Endometrium (tissue), 2 donors: ENCODE results near the gene PSRC1.

ENCODE experiments used
- FAIRE-seq: peaks from 2 replicates; lab custom pipeline; 2012; peaks lifted over from hg19 to GRCh38; lab: Jason Lieb, UNC
- donor health status: control.
- donor health status: control.

The PSRC1 gene

DNA sequence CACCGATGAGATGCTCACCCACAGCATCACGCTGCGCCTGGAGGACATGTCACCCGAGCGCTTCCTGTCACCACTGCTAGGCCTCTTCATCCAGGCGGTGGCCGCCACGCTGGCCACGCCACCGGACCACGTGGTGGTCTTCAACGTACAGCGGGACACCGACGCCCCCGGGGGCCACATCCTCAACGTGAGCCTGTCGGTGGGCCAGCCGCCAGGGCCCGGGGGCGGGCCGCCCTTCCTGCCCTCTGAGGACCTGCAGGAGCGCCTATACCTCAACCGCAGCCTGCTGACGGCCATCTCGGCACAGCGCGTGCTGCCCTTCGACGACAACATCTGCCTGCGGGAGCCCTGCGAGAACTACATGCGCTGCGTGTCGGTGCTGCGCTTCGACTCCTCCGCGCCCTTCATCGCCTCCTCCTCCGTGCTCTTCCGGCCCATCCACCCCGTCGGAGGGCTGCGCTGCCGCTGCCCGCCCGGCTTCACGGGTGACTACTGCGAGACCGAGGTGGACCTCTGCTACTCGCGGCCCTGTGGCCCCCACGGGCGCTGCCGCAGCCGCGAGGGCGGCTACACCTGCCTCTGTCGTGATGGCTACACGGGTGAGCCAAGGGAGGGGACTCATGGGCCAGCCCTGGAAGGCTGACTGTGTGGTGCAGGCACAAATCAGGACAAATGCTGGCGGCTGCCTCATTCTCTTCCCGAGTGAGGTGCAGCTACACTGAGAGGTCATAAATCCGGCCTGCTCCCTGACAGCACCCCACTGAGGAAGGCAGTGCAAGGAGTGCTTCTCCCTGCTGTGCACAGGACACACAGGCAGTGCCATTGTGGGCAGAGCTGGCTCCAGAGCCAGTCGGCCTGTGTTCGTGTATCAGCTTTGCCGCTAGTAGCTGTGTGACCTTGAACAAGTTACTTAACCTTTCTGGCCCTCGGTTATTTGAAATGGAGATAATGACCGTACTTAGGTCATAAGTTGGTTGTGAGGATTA lies 24.2 kb downstream of the PSRC1 start:
- FAIRE-seq = no peak

GRCh38 chr1:109257682-109258421 lies 25.1 kb downstream of the PSRC1 start:
- no peak for FAIRE-seq

DNA sequence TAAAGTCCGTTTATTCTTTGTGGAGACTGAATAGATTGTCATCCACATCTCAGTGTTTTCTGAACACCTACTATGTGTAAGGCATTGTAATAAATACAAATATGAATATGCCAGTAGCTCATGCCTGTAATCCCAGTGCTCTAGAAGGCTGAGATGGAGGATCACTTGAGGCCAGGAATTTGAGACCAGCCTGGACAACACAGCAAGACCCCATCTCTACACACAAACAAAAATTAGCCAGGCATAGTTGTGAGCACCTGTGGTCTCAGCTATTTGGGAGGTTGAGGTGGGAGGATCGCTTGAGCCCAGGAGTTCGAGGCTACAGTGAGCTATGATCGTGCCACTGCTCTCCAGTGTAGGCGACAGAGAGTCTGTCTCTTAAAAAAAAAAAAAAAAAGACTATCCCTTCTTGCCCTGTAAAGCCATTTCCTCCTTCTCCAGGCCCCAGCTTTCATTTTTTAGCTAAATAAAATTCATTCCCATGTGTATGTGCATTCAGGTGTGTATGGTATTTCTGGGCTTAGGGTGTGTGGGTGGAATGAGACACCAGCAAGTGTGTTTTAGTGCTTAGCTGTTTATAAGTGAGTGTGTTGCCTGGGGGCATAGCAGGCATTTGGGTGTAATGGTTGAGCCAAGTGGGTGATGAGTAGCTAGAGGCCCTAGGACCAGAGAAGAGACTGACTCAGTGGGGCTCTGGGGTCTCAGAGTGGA lies 25.8 kb downstream of the PSRC1 start:
- no peak for FAIRE-seq

GRCh38 chr1:109256085-109256484 lies 26.9 kb downstream of the PSRC1 start:
- no peak for FAIRE-seq

GRCh38 chr1:109255678-109256077 lies 27.3 kb downstream of the PSRC1 start:
- FAIRE-seq = no peak

DNA sequence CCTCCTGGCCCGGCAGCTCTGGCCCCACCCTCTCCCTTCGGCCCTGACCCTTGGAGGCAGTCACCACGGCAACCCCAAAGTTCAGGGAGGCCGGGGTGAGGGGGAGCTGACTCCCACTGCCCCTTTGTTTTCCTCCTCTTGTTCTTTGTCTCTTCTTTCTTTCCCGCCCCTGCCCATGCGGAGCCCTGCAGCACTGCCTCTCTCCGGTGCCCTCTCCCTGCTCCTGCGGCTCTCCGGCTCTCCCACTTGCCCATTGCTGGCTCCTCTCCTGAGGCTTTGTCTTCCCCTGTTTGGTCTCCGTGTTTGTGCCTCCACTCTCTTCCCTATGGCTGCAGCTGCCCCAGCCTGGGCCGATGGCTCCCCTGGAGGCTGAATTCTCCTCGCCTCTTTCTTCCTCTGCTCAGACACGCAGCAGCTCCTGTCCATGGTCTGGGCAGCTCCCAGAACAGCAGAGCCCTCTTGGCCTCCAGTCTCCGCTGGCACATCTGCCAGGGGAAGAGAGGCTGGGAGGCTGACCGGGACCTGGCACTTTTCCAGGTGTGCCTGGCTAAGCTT lies 27.8 kb downstream of the PSRC1 start:
- no peak for FAIRE-seq

DNA sequence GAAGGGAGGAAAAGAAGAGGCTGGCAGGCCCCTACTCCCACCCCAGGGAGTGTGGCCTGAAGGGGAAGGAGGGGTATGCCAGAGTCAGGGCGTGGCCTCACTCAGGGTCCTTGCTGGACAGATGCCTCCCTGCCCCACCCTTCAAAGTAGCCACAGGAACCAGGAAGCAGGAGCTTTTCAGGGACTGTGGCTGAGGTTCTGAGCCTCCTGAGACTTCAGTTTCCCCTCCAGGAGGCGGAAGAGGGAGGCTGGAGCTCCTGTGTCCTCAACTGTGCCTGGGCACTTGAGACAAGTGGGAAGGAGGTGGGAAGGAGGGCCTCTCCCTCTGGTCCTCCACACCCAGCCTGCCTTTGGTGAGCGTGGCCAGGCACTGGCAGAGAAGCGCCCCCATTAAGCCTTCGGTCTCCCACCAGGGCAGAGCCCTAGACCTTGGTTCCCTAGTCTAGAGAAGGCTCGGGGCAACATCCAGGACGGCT lies 28.3 kb downstream of the PSRC1 start:
- no peak for FAIRE-seq

GRCh38 chr1:109253803-109254620 lies 28.9 kb downstream of the PSRC1 start:
- FAIRE-seq = no peak

GRCh38 chr1:109252893-109253802 lies 29.8 kb downstream of the PSRC1 start:
- FAIRE-seq = no peak

DNA sequence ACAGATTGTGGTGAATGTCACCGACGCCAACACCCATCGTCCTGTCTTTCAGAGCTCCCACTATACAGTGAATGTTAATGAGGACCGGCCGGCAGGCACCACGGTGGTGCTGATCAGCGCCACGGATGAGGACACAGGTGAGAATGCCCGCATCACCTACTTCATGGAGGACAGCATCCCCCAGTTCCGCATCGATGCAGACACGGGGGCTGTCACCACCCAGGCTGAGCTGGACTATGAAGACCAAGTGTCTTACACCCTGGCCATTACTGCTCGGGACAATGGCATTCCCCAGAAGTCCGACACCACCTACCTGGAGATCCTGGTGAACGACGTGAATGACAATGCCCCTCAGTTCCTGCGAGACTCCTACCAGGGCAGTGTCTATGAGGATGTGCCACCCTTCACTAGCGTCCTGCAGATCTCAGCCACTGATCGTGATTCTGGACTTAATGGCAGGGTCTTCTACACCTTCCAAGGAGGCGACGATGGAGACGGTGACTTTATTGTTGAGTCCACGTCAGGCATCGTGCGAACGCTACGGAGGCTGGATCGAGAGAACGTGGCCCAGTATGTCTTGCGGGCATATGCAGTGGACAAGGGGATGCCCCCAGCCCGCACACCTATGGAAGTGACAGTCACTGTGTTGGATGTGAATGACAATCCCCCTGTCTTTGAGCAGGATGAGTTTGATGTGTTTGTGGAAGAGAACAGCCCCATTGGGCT lies 30.6 kb downstream of the PSRC1 start:
- no peak for FAIRE-seq

GRCh38 chr1:109251277-109252166 lies 31.4 kb downstream of the PSRC1 start:
- FAIRE-seq = no peak

GRCh38 chr1:109250454-109251276 lies 32.3 kb downstream of the PSRC1 start:
- no peak for FAIRE-seq

DNA sequence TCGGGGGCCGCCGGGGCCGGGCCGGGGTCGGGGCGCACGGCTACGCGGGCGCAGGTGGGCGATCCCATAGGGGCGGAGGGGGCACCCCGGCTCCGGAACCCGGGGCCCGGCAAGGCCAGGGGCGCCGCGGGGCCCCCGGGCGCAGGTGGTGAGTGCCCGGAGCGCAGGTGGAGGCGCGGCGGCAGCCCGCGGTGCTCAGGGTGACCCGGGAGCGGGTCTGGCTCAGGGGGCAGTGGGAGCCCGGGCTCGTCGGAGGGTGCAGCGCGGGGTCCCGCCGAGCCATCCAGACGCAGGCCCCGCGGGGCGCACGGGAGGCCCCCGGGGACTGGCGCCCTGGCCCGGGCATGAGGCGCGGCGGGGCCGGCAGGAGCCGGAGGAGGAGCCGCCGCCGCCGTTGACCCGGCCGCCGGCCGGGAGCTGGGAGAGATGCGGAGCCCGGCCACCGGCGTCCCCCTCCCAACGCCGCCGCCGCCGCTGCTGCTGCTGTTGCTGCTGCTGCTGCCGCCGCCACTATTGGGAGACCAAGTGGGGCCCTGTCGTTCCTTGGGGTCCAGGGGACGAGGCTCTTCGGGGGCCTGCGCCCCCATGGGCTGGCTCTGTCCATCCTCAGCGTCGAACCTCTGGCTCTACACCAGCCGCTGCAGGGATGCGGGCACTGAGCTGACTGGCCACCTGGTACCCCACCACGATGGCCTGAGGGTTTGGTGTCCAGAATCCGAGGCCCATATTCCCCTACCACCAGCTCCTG lies 33.1 kb downstream of the PSRC1 start:
- FAIRE-seq = no peak

- no peak for FAIRE-seq
These were observed 33.9 kb downstream of the PSRC1 start, which contains the start of gene CELSR2 for GRCh38 chr1:109248797-109249629. CELSR2 (plus strand) TSS chr1:109249539; CDS start chr1:109250080, 541 bp downstream.

- FAIRE-seq = no peak
These were observed 34.5 kb downstream of the PSRC1 start for GRCh38 chr1:109248444-109248796.
